NCI-H2196 (cell line): ENCODE results near the gene TRPM4.
A peak's percentile ranks its signal among the peaks of the same experiment; 100 is the strongest.
"Not testable (repeated sequence)": the region's sequence is repeated elsewhere in the genome, so short reads cannot be mapped to it uniquely, and the experiment has no call there.

Source experiments
- DNase-seq: peaks from one replicate; lab custom pipeline; 2025; ENCODE audit not compliant: unreplicated experiment; lab: John Stamatoyannopoulos, UW

The TRPM4 gene

GRCh38 chr19:49157445-49158224 is at the start of gene TRPM4:
TSS of gene TRPM4 (plus strand) at chr19:49157792. CDS start at chr19:49157867, 75 bp downstream.
- peak; percentile 90 for DNase-seq

- no peak for DNase-seq
Measured at GRCh38 chr19:49109051-49109450, 48.5 kb upstream of the TRPM4 start.

- DNase-seq, result no peak
Measured at GRCh38 chr19:49109569-49110233, 47.9 kb upstream of the TRPM4 start.

- no peak for DNase-seq
Measured at GRCh38 chr19:49110567-49110966, 47.0 kb upstream of the TRPM4 start.

GRCh38 chr19:49111218-49111998 is 46.2 kb upstream of the TRPM4 start:
- no peak for DNase-seq

GRCh38 chr19:49113762-49114629 is 43.6 kb upstream of the TRPM4 start, which contains the start of gene LIN7B:
TSS of gene LIN7B (plus strand) at chr19:49114370. CDS start at chr19:49114405, 35 bp downstream.
- peak; percentile 78 for DNase-seq

GRCh38 chr19:49114630-49115363 is 42.8 kb upstream of the TRPM4 start:
- no peak for DNase-seq

- no peak for DNase-seq
Measured at GRCh38 chr19:49116544-49116943, 41.0 kb upstream of the TRPM4 start.

GRCh38 chr19:49117677-49118564 is 39.7 kb upstream of the TRPM4 start:
- no peak for DNase-seq

GRCh38 chr19:49118565-49119410 is 38.8 kb upstream of the TRPM4 start, which contains the start of gene C19orf73:
TSS of gene C19orf73 (minus strand) at chr19:49119143. CDS start at chr19:49119022, 121 bp downstream.
- peak; percentile 94 for DNase-seq

- DNase-seq, result no peak
Measured at GRCh38 chr19:49119411-49120324, 37.9 kb upstream of the TRPM4 start, which contains the start of gene PPFIA3. TSS of gene PPFIA3 (plus strand) at chr19:49119544. CDS start at chr19:49127874, 8,330 bp downstream.

- no peak for DNase-seq
Measured at GRCh38 chr19:49120325-49120683, 37.3 kb upstream of the TRPM4 start.

GRCh38 chr19:49120868-49121267 is 36.7 kb upstream of the TRPM4 start:
- DNase-seq, result no peak

GRCh38 chr19:49121841-49122240 is 35.8 kb upstream of the TRPM4 start:
- peak; percentile 14 for DNase-seq

GRCh38 chr19:49123285-49123684 is 34.3 kb upstream of the TRPM4 start:
- DNase-seq, result not testable (repeated sequence)

- DNase-seq, result no peak
Measured at GRCh38 chr19:49125025-49125731, 32.4 kb upstream of the TRPM4 start.
